GM23248 (cell line): ENCODE data around the gene PANX2. TPM values are rescaled to one million over a fixed set of nuclear protein-coding genes. Genes with fewer than 3 reads are reported as not detected.
"Not testable (repeated sequence)": the region's sequence is repeated elsewhere in the genome, so short reads cannot be mapped to it uniquely, and the experiment has no call there.

Source experiments
- DNase-seq: peaks from one replicate; pipeline ENCODE4 v3.0.0-alpha.2; 2015
- H2AFZ ChIP-seq: fragments of 200-600 bp; sonication (generic); 2 replicates; pipeline ENCODE4 v1.6.1; 2016; ENCODE audit warnings: antibody characterized with exemption
- H3F3A ChIP-seq: fragments of 200-600 bp; sonication (generic); 2 replicates; pipeline ENCODE4 v1.6.1; 2016; ENCODE audit warnings: mild to moderate bottlenecking, antibody characterized with exemption, mixed run types; ENCODE audit not compliant: insufficient read depth
- H3K27ac ChIP-seq: fragments of 200-600 bp; sonication (generic); 2 replicates; pipeline ENCODE4 v1.5.1; 2016; ENCODE audit warnings: mild to moderate bottlenecking
- H3K27me3 ChIP-seq: fragments of 200-600 bp; sonication (generic); replicated peaks from 2 replicates; pipeline ENCODE4 v1.6.1; 2016; ENCODE audit warnings: mild to moderate bottlenecking; ENCODE audit not compliant: insufficient read depth
- H3K36me3 ChIP-seq: fragments of 200-600 bp; sonication (generic); 2 replicates; pipeline ENCODE4 v1.6.1; 2016; ENCODE audit warnings: low read depth, mild to moderate bottlenecking
- H3K4me1 ChIP-seq: fragments of 200-600 bp; sonication (generic); 2 replicates; pipeline ENCODE4 v1.6.1; 2016; ENCODE audit warnings: mild to moderate bottlenecking; ENCODE audit not compliant: insufficient read depth
- H3K4me2 ChIP-seq: fragments of 200-600 bp; sonication (generic); one replicate; pipeline ENCODE4 v1.6.1; 2016; ENCODE audit warnings: mild to moderate bottlenecking; ENCODE audit not compliant: unreplicated experiment
- H3K4me3 ChIP-seq: fragments of 200-600 bp; sonication (generic); 2 replicates; pipeline ENCODE4 v1.5.1; 2016; ENCODE audit warnings: mild to moderate bottlenecking
- H3K79me2 ChIP-seq: fragments of 200-600 bp; sonication (generic); 2 replicates; pipeline ENCODE4 v1.6.1; 2016; ENCODE audit warnings: mild to moderate bottlenecking; ENCODE audit not compliant: insufficient read depth
- H3K9ac ChIP-seq: fragments of 200-600 bp; sonication (generic); 2 replicates; pipeline ENCODE4 v1.6.1; 2016; ENCODE audit warnings: mild to moderate bottlenecking
- H3K9me2 ChIP-seq: fragments of 200-600 bp; sonication (generic); 2 replicates; pipeline ENCODE4 v1.6.1; 2016; ENCODE audit warnings: mixed run types, mild to moderate bottlenecking, moderate library complexity; ENCODE audit not compliant: insufficient read depth
- H3K9me3 ChIP-seq: fragments of 200-600 bp; sonication (generic); one replicate; pipeline ENCODE4 v1.6.1; 2017; ENCODE audit warnings: low read depth
- H4K20me1 ChIP-seq: fragments of 200-600 bp; sonication (generic); 2 replicates; pipeline ENCODE4 v1.6.0; 2016; ENCODE audit not compliant: insufficient read depth
- EZH2 ChIP-seq: fragments of 200-600 bp; sonication (generic); IDR thresholded peaks from 2 replicates; pipeline ENCODE4 v1.6.1; 2018; ENCODE audit warnings: antibody characterized with exemption, mild to moderate bottlenecking; ENCODE audit not compliant: insufficient read depth, poor library complexity, severe bottlenecking
- EZH2phosphoT487 ChIP-seq: fragments of 200-600 bp; sonication (generic); IDR thresholded peaks from 2 replicates; pipeline ENCODE4 v1.6.1; 2018; ENCODE audit warnings: antibody characterized with exemption, moderate library complexity, mild to moderate bottlenecking, low read depth; ENCODE audit not compliant: insufficient read depth
- WGBS, 2 experiments: methylation state at CpG; one replicate each; pipeline ENCODE4 v1.1.6; 2015 to 2017; ENCODE audit warnings: low lambda C conversion rate in 2 of 2, low coverage in 1 of 2; ENCODE audit errors: missing lambda C conversion rate in 2 of 2; 5-methylcytosine and 5-hydroxymethylcytosine counted together
- in situ Hi-C: fragments of 300-500 bp; cut with MboI; formaldehyde crosslinking; loops from 2 replicates; pipeline ENCODE4 v1.15.0; 2020
- polyA plus RNA-seq: library from polyadenylated mRNA; unstranded; fragments of >200 nt; fragmentation: Nextera tagmentation; extraction: Ambion mirVana; gene quantifications from 2 replicates; pipeline ENCODE4 v1.2.1, GENCODE V29; 2016
- total RNA-seq: library from RNA; depleted of rRNA; stranded (reverse); fragments of >200 nt; shearing (Covaris generic); gene quantifications from 2 replicates; pipeline ENCODE4 v1.2.3, GENCODE V29; 2014

Gene PANX2
- total and polyA plus RNA-seq, 2 experiments from 2014 or later: 0.18 TPM; not detected in 1

- Histone ChIP-seq H4K20me1 (no peaks in the 10 kb centered on the region), H3K27ac (no peak overlapping the region), H3K27me3 (no peaks in the 10 kb centered on the region), H3K4me1 (no peaks in the 10 kb centered on the region), H3K4me3 (no peak overlapping the region), H2AFZ (no peak overlapping the region), H3K79me2 (no peaks in the 10 kb centered on the region), H3K9me2 (no peaks in the 10 kb centered on the region), H3K9ac (no peak overlapping the region), H3K4me2 (no peak overlapping the region), H3K36me3 (no peaks in the 10 kb centered on the region), H3K9me3 (no peaks in the 10 kb centered on the region), H3F3A (no peaks in the 10 kb centered on the region)
- in situ Hi-C loops: no loop called here
- peak; percentile 42 for DNase-seq
- TF ChIP-seq EZH2phosphoT487: no peak
- TF ChIP-seq EZH2: no peak
- WGBS, 2 experiments: 59 to 70% methylated on average over 24 to 27 of the region's 27 CpGs
Observed at GRCh38 chr22:50146439-50147238, 23.9 kb upstream of the PANX2 start.

- H3K9ac ChIP-seq, H2AFZ ChIP-seq, in situ Hi-C loops, H3K27ac ChIP-seq, H3K27me3 ChIP-seq, H3F3A ChIP-seq, H3K4me1 ChIP-seq, H3K9me2 ChIP-seq, H3K79me2 ChIP-seq, H3K4me3 ChIP-seq, H3K36me3 ChIP-seq, H3K9me3 ChIP-seq, H3K4me2 ChIP-seq, DNase-seq, H4K20me1 ChIP-seq: not testable (repeated sequence)
- 77 to 83% methylated on average over 15 to 16 of the region's 26 CpGs for WGBS, 2 experiments
Observed at GRCh38 chr22:50147258-50148165, 23.0 kb upstream of the PANX2 start.

- Histone ChIP-seq H3K79me2 (no peaks in the 10 kb centered on the region), H3K4me1 (no peaks in the 10 kb centered on the region), H2AFZ (no peak overlapping the region), H3K36me3 (no peaks in the 10 kb centered on the region), H3F3A (no peaks in the 10 kb centered on the region), H3K4me2 (no peak overlapping the region), H3K9me3 (no peaks in the 10 kb centered on the region), H3K9ac (no peak overlapping the region), H3K27ac (no peak overlapping the region), H3K9me2 (no peaks in the 10 kb centered on the region), H3K4me3 (no peak overlapping the region), H3K27me3 (no peaks in the 10 kb centered on the region), H4K20me1 (no peaks in the 10 kb centered on the region)
- in situ Hi-C loops: no loop called here
- DNase-seq: no peak
- 93 to 94% methylated on average over 11 to 12 of the region's 12 CpGs for WGBS, 2 experiments
- TF ChIP-seq EZH2 (no peak), EZH2phosphoT487 (no peak)
Observed at GRCh38 chr22:50148166-50148500, 22.4 kb upstream of the PANX2 start.

- Histone ChIP-seq H3K9me3 (no peaks in the 10 kb centered on the region), H3F3A (no peaks in the 10 kb centered on the region), H3K4me3 (no peak overlapping the region), H3K36me3 (no peaks in the 10 kb centered on the region), H3K27ac (no peak overlapping the region), H3K9ac (no peak overlapping the region), H3K4me2 (no peak overlapping the region), H3K9me2 (no peaks in the 10 kb centered on the region), H3K4me1 (no peaks in the 10 kb centered on the region), H3K27me3 (no peaks in the 10 kb centered on the region), H3K79me2 (no peaks in the 10 kb centered on the region), H2AFZ (no peak overlapping the region), H4K20me1 (no peaks in the 10 kb centered on the region)
- DNase-seq: peak; percentile 28
- no peak for TF ChIP-seq EZH2
- TF ChIP-seq EZH2phosphoT487: no peak
- in situ Hi-C loops: no loop called here
- 85 to 88% methylated on average over 22 of the region's 22 CpGs for WGBS, 2 experiments
Observed at GRCh38 chr22:50148991-50149721, 21.4 kb upstream of the PANX2 start.
